NCI-H82 (cell line): Measurements from ENCODE around the gene DHRS13.

Experiments used
- DNase-seq: peaks from one replicate; lab custom pipeline; 2025; lab: John Stamatoyannopoulos, UW

The DHRS13 gene, protein sequence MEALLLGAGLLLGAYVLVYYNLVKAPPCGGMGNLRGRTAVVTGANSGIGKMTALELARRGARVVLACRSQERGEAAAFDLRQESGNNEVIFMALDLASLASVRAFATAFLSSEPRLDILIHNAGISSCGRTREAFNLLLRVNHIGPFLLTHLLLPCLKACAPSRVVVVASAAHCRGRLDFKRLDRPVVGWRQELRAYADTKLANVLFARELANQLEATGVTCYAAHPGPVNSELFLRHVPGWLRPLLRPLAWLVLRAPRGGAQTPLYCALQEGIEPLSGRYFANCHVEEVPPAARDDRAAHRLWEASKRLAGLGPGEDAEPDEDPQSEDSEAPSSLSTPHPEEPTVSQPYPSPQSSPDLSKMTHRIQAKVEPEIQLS

DNA sequence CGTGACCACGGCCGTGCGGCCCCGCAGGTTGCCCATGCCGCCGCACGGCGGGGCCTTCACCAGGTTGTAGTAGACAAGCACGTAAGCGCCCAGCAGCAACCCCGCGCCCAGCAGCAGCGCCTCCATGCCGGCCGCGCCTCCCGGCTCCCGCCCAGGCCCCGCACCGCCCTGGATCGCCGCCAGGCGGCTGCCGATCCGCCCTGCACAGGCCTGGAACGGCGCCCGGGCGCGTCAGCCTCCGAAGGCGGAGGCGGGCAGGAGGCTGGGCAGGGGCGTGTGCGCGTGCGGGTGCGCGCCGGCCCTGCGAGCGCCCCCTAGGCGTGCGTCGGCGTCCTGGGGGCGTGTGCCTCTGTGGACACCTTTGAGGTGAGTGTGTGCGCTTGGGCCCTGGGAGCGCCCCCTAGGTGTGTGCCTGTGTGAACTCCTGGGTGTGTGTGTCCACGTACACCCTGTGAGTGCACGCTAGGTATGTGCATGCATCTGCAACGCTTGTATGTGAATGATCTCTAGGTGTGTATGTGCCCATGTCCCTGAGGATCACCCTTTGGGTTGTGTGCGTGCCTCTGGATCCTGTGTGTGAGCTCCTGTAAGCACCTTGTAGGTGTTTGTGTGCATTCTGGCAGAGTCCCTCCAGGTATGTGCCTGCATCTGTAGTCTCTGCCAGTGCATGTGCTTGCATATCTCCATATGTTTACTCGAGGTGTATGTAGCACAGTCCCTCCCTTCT is at the start of gene DHRS13:
Gene DHRS13 (minus strand): TSS at position 261 of the 727 bp plus-strand sequence. CDS start 135 bp downstream, at position 126.
- DNase-seq: peak; percentile 97

DNA sequence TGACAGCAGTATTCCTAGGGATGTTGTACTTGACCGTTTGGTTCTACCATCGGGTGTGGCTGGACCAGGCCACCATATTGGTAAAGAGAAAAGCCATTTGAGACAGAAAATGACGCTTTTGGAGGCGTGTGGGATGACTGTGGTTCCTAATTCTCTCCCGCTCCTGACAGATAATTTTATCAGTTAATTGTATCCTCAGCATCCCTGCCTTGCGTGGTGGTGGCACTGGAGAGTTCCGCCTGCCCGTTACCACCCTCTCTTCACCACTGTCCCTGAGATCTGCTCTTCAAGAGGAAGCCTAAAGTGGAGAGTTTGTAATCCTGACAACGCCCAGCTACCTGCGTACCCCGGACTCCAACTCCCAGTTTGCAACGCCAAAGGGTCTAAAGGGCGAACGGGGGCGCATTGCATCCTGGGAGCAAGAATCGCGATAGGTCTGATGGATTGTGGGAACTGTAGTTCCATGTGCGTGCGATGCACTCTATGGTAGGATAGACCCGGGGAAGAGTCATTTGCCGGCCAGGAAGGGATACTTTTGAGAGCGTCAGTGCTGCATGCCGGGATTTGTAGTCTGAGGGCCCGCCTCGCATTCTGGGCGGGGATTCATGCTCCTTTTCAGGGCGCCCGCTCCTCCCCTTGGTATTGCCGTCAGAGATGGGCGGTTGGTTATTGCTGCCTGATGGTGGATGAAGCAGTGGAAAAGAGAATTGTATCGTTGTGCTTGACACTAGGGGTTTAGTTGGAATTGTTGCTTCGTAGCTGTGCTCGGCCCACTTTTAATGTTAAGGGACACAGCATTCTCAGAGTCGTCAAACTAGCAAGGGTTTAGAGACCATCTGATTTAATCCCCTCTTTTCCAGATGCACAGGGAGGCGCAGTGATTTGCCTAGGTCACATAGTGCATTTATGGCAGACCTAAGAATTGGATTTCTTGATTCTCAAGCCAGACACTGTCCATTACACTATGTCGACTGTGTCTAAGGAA is 49.4 kb upstream of the DHRS13 start:
- DNase-seq: peak; percentile 100

DNA sequence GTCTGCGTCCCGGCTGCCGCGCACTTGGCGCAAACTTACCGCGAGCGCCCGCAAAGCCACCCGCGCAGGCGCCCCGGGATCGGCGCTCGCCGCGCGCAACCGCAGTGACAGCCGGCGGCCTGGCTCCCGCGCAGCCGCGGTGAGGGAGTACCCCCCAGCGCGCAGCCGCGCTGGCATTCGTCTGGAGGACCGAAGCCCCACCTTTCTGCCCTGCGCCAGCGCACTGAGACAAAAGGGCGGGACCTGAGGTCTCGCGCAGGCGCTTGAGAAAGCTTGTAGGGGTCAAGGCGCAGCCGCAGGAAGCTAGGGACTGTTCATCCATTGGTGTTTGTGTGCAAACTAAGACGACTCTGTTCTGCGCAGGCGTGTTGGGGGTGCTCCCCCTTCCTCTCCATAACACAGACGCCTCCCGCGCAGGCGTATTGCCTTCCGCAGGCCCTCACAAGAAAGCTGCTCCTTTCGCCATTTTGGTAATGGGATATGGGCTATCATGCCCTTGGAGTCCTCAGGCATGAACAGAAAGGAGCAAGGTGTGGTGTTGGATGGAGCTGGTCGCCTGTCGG is 48.6 kb upstream of the DHRS13 start, which contains the start of gene PHF12:
Gene PHF12 (minus strand): TSS at position 91 of the 563 bp plus-strand sequence. CDS start 558 bp downstream, outside the sequence.
- peak; percentile 100 for DNase-seq

DNA sequence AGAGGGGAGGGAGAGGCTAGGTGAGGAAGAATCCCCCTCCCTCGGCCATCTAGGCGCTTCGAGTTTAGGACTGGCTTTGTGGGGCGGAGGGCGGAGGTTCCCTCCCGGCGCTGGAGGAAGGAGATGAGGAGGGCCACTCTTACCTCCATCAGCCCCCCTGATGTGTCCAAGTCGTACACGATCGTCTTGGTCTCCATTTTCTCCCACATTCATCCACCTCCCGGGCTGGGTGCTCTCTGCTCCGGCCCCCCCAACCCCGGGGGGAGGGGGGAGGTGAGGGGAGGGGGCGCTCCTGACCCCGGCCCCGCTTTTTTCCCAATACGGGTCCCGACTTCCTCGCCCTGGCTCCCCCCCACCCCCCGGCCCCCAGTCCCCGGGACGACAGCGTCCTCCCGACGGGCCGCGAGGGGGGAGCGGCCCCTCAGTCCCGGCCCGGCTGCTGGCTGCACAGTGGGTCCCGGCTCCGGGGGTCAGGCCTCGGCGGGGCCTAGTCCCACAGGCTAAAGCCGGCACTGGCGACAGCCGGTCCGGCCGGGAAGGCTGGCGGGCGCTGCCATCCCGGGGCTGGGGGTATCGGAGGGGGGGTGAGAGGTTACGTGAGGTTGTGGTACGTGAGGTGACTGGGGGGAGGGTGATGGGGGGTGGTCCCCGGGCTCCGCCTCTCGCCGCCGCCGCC is 48.0 kb upstream of the DHRS13 start:
- DNase-seq: no peak

DNA sequence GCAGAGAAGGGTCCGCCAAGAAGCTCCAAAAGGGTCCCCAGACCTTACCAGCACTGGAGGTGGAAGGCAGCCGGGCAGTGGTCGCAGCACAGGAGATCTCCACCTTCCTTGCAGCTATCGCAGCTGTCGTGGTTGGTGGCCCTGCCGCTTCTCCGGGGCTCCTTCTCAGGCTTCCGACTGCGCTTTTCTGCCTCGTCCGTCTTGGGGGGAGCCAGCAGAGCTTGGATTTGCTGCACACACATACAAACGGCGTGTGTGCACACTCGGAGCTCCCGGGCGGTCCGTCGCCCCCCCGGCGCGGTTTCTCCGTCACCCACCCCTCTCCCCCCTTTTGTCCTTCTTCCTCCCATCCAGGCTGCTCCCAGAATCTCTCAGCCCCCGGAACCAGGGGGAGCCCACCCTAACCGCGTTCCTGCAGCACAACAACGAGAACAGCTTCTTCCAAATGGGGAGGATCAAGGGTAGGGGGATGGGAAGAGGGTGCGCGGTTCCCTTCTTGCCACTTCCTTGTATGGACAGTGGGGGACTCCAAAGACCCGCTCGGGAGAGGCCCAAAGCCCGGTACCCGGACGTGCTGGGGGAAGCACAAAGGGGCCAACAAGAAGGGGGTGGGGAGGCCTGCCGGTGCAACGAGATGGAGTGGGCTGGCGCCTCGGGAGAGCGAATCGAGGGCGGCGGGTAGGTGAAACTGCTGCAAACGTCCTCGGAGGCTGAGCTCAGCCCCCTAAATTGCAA is 47.3 kb upstream of the DHRS13 start:
- peak; percentile 79 for DNase-seq

DNA sequence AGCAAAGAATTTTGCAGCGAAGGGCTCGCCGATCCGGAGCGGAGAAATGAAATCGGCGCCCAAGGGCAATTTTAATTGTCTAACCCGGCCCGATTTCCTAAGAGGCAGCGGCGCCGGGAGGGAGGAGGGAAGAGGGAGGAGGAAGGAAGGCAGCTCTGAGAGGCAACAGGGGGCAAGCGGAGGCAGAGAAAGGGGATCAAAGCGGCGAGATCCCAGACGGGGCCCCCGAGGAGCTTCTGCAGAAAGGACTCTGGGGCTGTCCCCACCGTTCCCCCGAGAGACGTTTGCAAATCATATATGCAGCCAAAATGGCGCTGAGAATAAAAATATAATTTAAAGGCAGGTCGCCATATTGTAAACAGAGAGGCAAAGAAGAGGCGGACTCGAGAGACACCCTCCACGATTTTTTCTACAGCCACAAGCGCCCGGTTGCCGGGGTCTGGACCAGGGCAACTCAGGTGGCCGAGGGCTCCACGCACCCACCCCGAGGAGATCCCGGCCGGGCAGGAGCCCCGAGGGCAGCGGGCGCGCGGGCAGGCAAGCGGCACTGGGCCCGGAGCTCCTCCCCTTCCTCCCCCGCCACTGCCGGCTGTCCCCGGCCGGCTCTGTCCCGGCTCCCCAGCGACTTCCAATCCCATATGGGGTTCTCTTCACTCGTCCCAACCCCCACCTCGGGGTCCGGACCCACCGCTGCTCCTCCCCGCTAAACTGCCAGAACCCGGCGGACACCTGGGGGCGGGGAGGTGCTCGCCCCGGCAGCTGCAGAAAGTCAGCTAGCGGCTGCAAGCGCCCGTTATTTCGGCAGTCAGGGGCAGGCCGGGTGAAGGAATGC is 46.5 kb upstream of the DHRS13 start:
- DNase-seq: peak; percentile 71

DNA sequence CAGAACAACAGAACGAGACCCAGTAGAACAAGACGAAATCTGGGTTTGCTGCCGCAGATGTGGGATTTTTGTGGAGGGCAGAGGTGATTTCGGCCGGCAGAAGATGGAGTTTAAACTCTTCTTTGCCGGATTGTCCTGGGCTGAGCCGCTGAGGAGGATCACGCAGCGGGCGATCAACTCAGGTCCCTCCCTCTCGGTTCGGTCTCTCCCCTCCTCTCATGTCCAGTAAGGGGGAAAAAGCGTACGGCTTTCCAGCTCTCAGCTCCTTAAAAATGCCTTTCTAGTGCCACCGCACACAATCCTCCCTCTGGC is 46.0 kb upstream of the DHRS13 start:
- peak; percentile 71 for DNase-seq

DNA sequence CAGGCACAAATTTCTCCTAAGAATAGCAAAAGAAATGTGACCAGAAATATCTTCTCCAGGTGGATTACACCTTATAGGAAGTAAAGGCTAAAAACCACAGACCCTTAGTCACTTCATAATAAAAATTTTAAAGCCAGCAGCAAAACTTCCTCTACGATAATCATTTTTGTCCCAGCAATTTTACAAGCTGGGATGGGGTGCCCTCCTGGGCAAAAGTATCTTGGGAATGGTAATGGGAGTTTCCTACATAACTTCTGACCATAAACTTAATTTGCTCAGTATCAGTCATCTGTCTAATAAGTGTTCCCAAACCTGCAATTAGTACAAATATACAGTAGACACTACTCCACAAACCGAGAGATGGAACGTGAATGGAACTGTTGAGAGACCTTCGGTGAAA is 45.5 kb upstream of the DHRS13 start:
- no peak for DNase-seq

DNA sequence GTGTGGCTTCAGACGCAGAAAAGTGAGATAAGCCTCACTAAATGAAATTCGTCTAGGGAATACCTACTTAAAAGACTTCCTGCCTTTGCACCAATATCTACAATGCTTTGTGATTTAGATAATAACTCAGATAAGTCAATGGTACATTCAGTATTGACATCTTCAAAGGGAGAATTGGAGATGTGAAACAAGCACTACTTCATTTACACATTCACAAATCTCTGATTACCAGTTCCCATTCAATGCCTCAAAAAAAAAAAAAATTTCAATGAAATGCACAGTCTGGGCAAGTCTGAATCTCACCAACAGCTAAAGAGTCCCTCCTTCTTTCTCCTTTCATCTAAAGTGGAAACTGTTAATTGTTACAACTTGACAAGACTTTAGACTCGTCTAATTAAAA is 44.8 kb upstream of the DHRS13 start:
- no peak for DNase-seq

DNA sequence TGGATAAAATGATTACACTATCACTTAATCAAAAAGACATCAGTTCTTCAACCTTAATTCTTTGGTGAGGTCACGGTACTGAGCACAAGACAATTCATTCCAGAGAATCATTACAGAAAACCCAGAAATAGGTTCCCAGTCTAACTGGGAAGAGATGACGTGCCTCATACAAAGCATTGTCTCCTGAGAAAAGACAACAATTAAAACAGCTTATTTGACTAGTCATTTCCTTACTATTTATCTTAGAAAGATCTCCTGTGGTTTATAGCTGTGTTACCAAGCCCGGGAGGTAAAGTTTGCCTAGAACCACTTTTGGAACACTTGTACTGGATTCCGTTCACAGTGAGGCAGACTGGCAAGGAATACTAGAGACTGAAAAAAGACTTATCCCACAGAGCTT is 43.4 kb upstream of the DHRS13 start:
- DNase-seq: no peak

DNA sequence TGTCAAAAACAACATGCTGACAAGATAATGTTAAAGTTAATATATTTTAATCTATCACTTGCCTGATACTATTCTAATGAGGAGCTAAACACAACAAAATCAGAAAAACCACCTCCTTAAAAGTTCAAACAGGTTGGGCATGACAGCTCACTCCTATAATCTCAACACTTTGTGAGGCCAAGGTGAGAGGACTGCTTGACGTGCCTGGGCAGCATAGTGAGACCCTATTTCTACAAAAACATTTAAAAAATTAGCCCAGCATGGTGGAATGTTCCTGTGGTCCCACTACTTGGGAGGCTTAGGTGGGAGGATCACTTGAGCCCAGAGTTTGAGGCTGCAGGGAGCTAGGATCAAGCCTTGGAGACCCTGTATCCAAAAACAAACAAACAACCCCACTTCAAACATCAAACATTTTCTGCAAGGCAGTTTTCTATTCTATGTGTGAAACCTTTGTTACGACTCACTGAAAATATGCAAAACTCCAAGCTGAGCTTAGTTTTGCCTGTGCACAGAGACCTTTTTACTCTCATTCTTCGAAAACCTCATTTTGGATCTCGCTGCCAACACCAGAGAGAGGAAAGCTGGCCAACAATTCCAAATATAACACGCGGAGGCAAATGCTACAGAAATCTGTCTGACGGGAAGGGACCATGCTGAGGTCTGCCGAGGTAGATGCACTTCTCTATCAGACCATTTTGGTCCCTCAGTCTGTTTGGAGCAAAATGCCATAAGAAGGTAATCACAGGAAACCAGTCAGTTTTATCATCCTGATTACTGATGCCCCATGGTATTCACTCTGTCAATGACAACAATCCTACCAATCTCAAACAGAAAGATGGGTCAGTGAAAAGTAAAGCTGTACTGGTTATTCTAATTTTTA is 42.2 kb upstream of the DHRS13 start:
- DNase-seq: no peak

DNA sequence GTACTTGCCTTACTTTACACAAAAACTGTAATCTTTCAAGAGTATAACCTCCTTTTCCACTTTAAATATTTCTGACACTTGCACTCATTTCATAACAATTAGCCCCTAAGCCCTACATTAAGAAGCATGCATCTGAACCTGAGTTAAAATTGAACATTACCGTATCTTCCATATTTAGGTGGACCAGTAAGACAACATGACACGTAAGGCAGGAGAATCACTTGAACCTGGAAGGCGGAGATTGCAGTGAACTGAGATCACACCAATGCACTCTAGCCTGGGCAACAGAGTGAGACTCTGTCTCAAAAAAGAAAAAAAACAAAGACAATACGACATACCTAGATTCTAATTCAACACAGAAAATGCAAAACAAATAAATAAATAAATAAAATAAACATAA is 41.5 kb upstream of the DHRS13 start:
- no peak for DNase-seq

DNA sequence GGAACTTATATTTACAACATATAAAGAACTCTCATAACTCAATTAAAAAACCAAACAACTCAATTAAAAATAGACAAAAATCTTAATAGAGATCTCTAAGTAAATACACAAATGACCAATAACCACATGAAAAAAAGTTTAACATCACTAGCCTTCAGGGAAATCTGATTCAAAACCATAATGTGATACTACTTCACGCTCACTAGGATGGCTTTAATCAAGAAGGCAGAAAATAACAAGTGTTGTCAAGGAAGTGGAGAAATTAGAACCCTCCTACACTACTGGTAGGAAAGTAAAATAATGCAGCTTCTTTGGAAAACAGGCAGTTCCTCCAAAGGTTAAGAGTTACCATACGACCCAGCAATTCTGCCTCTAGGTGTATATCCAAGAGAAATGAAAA is 40.0 kb upstream of the DHRS13 start:
- no peak for DNase-seq

DNA sequence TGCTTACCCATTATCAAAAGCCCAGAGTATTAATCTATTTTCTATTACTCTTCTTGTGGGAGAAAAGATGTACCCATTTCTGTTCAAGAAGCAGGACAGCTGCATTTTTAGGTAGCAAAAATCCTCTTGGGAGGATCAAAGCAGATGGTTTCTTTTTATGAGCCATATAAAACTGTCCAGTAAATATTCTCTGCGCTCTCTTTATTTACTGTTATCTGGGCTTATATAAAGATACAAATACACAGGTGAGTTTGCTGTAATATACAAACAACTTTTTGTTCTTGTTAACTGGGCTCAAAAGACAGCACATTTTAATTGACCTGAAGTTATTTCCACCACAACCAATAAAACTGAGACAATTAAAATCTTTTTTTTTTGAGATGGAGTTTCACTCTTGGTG is 38.4 kb upstream of the DHRS13 start:
- DNase-seq: no peak

DNA sequence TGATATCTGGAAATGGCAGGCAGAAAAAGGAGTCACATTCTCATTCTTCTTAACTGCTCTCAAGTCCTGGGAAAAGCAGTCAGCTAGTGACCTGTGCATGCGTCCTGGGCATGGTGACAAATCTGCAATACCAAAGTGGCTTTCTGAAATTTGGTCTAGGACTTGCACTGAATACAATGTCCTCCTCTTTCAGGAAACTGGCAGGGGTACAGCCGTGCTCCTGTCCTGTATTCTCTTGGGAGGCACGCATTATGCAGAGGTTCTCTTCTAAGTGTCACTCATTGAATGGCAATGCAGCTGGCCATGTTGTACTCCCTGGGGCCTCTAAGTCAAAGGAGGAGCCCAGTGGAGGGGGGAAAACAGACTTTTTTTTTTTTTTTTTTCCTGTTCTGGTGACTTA is 37.8 kb upstream of the DHRS13 start:
- DNase-seq: no peak

DNA sequence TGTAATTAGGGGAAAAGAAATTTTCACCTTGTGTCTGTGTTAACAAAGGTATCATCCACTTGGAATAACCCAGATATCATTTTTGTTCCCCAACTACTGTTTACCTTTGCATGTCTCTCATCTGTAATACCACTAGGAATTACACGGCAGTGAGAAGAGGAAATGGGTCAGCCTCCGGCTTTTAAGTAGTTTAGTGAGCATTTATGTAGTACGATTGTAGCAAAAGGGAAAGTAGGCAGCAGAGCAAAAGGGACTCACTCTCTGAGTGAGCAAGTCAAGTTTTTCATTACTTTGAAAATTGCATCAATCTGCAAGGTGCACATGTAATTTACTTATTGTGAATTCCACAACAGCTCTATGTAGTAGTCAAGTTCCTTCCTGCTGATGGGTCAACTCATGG is 37.3 kb upstream of the DHRS13 start:
- DNase-seq: no peak

DNA sequence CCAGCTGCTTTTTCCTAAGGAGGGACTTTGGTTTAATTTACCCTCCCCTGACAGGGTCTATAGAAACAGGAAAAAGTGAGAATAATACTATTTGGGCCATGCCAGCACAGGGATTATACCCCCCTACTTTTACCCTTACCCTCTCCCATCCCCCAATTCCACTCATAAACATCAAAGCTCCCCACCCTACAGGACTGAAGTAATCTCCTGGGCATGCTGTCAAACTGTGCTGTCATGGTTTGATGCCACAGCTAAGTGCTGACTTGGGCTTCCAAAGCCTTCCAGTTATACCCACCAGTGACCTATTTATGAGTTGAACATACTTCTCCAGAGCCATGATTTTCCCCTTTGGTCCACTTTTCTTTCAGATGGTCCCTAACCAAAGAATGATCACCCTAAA is 35.7 kb upstream of the DHRS13 start:
- DNase-seq: no peak

DNA sequence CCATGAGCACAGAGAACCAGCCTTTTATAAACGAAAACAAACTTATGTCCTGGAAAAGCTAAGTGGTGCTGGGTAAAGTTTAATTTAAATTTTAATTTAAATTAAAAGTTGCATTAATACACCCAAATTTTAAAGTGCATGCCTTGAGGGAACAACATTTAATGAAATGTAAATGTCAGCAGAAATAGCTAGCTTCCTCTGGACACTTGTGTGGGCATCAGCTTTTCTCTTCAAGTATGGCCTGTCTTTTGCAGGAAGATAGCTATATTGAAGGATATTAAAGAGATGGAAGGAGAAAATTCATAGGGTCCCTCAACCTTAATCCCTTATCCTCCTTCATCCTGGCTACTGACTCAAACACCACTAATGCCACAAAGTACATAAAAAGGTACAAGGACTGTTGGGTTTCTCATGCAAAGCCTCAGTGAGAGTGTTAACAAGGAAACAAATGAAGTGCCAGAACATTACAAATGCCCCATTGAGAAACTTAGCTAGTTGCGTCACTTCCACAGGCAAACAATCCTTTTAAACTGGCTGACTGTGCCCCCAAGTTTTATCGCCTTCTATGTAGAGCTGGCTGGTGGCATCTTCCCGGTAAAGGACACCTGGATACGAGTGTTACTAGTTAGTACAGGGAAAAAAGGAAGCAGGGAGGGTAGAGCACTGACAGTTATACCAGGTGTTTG is 34.3 kb upstream of the DHRS13 start:
- DNase-seq: no peak
